UCSD-AML1 (cell line): ENCODE results near the gene PHF2.

Experiments
- DNase-seq: peaks from one replicate; lab custom pipeline; 2025; ENCODE audit not compliant: unreplicated experiment; lab: John Stamatoyannopoulos, UW

Gene PHF2

DNA sequence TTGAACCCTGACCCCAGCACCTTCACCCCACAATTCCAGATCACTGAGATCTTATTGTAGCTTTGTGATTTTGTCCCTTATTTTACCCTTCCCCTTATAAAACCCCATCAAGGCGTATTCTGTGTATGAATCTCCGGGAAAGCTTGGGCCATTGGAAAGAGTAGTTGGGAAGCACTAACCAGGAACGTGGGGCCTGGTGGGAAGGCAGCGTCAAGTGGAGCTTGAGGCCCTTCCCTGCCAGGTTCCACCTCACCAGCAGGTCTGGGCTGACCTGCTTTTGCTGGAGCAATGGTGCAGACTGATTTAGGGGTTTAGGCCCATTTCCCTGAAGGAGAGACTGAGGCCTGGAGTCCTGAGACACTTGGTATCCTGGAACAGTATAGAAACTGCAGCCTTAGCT lies 9.3 kb downstream of the PHF2 start:
- DNase-seq, result no peak

DNA sequence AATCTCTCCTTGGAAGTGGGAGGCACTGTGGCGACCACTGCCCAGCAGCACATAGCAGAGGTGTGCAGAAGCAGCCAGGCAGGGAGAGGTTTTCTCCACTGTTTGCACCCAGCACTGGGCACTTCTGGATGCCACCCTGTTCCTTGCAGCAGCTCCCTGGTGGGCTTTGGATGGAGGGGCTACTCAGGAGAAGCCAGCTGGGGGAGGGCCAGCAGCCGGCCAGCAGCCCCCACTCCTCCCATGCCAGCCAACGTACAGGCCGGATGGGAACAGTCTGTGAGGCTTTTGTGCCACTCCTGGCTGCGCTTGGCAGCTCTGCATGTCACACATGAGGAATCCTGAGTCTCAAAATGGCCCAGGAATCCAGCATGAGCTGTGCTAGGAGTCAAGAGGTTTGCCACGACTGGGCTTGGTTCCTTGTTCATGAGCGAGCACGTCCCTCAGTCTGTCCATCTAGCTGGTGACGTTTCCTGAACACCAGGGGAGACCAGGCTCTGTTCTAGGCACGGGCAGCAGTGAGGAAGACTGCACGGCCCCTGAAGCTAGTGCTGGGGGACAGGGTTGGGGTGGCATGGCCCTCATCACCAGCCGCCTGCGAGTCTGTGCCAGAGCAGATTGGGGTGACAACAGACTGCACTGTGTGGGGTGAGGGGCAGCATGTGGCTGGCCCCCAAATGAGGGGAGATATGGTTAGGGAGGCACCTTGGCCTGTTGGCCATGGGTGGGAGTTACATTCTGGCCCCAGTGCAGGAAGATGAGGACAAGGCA lies 10.1 kb downstream of the PHF2 start:
- no peak for DNase-seq

DNA sequence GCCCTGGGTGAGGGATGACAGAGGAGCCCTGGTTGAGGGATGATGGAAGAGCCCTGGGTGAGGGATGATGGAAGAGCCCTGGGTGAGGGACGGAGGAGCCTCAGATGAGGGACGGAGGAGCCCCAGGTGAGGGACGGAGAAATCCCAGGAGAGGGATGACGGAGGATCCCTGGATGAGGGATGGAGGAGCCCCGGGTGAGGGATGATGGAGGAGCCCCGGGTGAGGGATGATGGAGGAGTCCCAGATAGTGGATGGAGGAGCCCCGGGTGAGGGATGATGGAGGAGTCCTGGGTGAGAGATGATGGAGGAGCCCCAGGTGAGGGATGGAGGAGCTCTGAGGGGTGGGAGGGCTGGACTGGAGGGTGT lies 10.9 kb downstream of the PHF2 start:
- DNase-seq, result no peak

DNA sequence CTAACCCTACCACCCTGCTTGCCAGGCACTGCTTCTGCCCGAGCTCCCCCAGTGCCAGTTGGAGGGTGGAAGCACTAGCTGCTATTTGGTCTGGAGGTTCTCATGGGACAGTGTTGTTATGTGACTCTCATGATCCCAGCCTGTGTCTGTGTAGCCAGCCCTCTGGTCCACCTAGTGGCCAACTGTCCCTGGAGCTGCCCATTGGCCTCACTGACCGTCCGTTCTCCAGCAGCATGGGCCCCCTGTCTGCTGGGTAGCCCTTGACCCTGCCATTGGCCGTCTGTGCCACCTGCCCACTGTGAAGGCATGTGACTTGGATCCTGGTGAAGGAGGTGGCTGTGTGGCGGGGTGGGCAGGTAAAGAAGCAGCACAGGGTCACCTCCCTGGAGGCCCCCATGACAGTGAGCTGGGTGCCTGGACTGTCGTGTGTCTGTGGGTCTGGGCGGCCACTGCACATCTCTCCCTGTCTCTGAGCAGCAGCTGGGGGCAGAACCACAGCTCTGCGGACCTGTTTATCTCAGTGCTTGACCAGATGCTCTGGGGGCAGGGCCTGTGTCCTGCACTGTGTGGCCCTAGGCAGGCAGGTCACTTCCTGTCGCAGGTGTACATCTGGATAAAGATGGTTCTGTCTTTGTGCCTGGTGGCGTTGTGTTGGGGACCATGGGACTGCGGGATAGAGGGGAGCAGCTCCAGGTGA lies 11.4 kb downstream of the PHF2 start:
- DNase-seq, result no peak

DNA sequence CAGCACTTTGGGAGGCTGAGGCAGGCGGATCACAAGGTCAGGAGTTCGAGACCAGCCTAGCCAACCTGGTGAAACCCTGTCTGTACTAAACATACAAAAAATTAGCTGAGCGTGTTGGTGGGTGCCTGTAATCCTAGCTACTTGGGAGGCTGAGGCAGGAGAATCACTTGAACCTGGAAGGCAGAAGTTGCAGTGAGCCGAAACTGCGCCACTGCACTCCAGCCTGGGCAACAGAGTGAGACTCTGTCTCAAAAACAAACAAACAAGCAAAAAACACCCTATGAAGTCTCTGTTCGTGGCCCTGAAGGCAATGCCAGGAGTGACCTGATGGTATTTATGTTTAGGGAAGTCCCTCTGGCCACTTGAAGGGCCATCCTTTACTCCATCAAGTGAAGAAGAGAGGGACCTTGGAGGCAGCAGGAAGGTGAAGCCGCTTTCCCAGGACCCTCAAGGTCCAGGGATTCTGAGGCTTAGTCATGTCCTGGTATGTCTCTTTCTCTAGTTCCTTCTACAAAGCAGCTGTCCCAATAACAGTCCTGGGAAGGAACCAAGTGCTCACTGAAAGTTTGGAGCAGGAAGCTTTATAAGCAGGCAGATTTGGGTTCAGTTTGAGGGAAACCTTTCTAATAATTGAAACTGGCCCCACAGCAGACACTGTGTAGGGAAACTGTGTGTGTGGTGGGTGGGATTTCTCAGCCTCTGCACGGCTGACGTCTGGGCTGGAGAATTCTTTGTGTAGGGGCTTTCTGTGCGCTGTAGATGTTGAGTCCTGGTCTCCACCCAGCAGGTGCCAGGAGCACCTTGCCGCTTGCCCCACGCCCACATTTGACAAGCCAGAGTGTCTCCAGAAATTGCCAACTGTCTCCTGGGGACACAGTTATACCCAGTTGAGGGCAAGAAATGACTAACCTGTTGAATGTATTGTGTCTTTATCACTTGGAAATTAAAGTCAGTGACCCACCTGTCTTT lies 12.5 kb downstream of the PHF2 start:
- DNase-seq, result no peak

GRCh38 chr9:93589688-93590087 lies 13.3 kb downstream of the PHF2 start:
- no peak for DNase-seq

DNA sequence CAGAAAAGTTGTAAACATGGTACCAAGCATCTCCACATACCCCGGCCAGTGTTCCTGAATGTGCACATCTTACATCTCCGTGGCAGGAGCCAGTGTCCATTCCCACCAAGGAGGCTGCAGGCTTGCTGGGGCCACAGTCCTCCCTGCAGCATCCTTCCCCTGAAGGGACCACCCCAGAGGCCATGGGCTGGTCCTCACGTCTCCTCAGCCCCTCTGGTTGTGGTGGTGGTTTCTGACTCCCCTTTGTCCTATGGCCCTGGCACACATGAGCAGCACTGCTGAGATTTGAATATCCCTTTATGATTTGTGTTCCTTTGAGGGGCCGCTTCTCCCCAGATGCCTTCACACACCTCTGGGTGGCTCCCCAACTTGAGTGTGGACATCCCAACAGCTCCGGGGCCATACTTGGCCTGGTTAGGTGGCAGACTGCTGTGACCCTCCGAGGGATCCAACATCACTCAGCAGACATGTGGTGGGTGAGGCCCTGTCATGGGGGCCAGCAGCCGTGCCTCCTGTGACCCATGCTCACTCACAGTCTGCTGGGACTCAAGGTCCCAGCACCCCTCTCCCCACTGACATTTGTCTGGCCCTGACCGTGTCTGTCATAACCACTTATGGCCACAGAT lies 14.3 kb downstream of the PHF2 start:
- DNase-seq, result no peak

GRCh38 chr9:93591301-93592007 lies 15.1 kb downstream of the PHF2 start:
- DNase-seq, result no peak

- DNase-seq, result no peak
Measured at GRCh38 chr9:93592008-93592642, 15.7 kb downstream of the PHF2 start.

DNA sequence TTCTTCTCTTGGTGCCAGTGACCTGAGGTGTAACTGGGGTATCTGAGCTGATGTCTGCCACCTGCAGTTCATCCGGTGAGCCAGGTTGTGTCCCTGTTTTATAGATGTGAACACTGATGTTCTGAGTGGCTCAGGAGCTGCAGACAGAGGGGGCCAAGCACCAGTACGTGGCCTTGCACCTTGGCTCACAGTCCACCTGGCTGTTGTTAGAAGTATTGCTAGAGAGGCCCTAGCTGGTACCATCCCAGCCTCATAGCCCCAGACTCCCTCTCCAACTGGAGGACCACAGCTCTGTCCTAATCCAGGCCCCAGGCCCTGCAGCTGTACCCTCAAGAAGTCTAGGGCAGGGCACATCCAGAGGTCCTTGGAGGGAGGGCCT lies 16.2 kb downstream of the PHF2 start:
- no peak for DNase-seq

- DNase-seq, result no peak
Measured at GRCh38 chr9:93593144-93593658, 16.8 kb downstream of the PHF2 start.

GRCh38 chr9:93594041-93594756 lies 17.8 kb downstream of the PHF2 start:
- DNase-seq, result no peak

DNA sequence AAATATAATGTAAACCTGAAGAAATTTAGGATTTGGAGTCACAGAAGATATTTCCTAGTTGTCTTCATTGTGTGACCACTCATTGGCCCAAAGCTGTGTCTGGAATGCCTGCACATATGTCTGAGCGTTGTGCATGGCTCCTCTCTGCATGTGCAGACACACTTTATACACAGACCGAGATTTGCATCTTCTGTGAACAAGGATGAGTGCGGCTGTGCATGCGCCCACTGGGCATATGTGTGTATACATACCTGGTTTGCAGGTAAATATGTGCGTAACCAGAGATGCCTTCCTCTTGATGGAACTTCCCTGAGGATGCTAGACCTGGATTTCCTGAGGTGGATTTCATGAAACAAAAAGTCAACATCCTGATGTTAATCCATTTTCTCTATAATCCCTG lies 19.1 kb downstream of the PHF2 start:
- no peak for DNase-seq

GRCh38 chr9:93595861-93596365 lies 19.5 kb downstream of the PHF2 start:
- DNase-seq, result no peak

DNA sequence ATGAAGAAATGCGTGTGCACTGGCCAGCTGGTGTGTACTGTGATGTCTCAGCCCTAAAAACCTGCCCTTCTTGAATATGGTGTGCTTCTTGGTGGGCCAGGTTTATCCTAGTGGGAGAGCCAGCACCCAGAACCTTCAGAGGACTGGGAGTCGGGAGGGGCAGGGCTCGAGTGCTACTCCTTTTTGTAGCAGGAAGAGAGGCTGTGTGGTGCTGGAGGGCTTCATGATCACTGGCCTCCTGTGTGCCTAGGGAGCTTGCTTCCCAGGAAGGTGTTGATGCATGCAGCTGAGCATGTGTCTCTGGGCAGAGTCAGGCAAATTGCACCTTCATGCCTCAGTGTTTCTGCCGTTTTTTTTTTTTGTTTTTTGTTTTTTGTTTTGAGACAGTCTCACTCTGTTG lies 20.0 kb downstream of the PHF2 start:
- no peak for DNase-seq

DNA sequence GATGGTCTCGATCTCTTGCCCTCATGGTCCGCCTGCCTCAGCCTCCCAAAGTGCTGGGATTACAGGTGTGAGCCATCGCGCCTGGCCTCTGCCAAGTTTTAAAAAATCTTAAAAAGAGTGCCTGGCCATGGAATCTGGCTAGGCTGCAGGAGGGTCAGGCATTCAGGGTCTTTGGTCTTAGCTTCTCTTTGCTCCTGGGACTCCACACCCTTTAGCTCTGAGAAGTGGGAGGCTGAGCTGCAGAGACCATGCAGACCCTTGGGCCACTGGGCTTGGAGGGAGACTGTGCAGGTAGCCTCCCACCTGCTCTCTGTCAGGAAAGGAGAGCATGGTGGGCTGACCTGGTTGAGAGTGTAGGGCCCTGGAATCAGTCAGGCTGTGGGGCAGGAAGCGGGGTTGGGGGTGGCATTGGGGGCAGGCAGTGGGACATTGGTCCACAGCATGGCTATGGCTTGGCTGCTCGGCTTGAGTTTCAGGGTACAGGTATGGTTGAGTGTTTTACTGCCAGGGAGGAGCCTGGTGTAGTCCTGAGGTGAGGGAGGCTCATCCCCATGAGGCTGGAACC lies 20.8 kb downstream of the PHF2 start:
- DNase-seq, result no peak

- no peak for DNase-seq
Measured at GRCh38 chr9:93597871-93598646, 21.7 kb downstream of the PHF2 start.

DNA sequence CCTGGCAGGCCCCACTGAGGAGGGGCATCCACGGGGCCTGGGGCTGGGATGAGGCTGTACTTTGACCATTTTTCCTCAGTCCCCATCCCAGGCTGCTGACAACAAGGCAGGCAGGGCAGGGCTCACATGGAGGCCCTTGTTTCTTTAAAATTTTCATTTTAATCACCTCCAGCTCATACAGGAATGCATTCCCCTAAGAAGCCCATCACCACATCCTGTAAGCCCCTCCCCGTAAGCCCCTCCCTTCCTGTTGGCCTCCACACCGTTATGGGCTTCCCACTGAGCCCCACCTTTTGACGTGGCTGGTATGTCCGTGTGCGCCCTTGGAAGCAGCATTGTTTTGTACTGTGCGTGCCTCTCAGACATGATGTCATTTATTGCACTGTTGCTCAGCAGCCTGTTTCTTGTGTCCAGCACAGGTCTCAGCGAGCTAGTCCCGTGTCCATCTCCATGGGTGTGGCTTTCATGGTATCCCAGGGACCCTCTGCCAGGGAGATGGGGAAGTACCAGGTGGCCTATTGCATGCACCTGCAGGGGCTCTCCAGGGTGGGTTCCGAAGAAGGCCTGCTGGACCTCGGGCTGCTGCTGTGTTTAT lies 22.4 kb downstream of the PHF2 start:
- DNase-seq, result no peak
